GM21529 (cell line): Measurements from ENCODE around the gene CDKN2B-AS1.

Source experiments
- ATAC-seq: cut with Tn5 transposase; IDR thresholded peaks from one replicate; pipeline ENCODE4 v1.9.1; 2021; ENCODE audit not compliant: unreplicated experiment

The CDKN2B-AS1 gene

DNA sequence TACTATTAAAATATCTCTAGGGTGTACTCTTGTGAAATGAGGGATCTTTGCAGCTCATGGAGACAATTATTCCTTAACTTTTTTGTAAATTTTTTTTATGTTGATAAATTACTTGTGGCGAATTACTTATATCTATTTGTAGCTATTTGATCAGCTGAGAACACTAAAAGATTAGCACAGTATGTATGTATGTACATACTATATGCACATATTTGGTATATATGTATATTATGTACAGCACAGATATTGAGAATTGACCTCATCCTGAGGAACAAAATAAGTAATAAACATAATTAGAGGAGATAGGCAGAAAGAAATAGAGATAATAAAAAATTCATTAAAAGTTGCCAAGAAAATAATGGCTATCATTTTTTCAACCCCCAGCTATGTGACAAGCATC lies 12.2 kb upstream of the CDKN2B-AS1 start:
- no peak for ATAC-seq

DNA sequence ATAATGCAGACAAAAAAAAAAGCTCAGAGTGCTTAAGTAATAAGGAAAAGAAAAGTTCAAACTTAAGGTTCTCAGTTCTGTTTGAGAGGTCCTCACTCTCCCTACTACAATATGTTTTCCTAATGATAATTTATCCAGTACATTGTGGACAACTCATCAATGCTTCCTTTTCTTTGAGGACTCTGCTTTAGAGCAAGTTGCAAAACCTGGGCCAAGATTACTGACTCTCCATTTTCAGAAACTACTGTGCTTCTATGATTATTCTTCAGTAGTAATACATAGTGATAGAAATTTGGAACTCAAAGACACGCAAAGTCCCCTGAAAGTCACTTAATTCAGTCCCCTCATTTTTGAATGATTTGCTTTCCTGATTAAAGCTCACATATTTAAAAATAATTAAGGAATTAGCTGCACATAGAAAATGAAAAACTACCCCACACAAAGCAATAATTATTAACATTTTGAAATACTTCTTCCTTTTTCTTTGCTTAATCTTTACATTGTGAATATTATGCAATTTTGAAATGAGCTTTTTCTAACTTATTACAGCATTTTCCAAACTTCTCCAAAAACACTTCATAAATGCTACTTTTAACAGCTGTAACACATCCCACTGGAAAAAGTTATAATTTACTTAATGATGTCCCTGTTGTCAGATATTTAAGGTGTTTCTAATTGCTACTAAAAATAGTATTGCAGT lies 11.6 kb upstream of the CDKN2B-AS1 start:
- ATAC-seq, result no peak

DNA sequence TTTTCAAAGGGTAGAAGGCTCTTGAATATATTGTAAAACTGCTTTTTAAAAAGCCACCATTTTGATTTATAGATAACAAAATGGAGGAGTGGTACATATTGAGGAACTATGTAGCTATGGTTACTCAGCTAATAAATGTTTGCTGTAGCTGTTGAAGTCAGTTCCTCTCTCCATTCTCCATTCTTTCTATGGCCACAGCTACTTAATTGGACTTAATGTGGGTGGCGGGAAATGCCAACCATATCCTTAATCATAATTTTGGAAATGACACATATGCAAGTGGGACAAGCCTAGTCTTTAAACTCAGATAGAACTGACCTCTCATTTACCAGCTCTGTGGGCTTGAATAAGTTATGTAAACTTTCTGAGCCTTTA lies 11.0 kb upstream of the CDKN2B-AS1 start:
- ATAC-seq, result no peak

DNA sequence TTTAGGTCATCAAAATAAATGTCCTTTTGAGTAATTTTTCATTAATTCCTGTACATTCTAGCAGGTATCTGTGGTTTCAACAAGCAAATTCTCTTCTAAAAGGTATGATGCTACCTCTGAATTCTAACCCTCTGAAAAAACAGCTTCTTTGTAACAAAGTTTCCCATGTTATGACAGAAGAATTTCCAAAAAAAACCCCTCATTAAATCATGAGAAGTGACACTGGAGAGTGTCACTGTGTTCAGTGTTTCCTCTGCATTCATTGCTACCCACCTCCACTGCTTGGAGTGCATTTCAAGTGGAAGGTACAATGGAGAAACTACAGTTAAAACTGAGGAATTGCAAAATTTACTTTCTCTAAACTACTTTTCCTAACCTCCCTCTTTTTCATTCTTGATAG lies 10.5 kb upstream of the CDKN2B-AS1 start:
- ATAC-seq, result no peak

DNA sequence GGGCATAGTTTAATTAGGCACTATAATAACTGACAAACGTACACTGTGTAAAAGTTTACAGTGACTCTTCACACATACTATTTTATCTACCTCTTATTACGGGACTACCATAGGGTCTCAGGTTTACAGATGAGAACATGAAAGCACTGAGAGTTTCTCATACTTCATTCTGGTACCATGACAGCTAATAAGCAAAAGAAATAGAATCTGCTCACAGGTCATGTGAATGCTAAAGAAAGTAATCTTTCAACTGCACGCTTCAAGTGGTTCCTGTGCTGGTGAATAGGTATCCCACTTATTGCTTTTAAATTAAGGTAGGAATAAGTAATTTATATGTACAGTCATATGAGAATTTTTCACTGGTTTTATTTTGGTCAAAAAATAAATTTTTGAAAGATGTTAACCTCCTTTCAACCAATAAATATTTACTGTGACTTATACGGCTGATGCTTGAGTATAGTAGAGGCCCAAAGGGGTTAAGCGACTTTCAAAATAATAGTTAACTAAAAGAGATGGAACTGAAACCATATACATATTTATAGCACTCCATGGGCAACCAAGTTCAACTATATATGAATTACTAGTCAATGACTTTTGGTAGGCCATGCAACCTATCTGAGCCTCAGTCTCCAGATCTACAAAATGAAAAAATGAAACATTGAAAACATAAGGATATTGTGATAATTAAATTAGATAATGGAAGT lies 8.5 kb upstream of the CDKN2B-AS1 start:
- peak; percentile 37 for ATAC-seq

DNA sequence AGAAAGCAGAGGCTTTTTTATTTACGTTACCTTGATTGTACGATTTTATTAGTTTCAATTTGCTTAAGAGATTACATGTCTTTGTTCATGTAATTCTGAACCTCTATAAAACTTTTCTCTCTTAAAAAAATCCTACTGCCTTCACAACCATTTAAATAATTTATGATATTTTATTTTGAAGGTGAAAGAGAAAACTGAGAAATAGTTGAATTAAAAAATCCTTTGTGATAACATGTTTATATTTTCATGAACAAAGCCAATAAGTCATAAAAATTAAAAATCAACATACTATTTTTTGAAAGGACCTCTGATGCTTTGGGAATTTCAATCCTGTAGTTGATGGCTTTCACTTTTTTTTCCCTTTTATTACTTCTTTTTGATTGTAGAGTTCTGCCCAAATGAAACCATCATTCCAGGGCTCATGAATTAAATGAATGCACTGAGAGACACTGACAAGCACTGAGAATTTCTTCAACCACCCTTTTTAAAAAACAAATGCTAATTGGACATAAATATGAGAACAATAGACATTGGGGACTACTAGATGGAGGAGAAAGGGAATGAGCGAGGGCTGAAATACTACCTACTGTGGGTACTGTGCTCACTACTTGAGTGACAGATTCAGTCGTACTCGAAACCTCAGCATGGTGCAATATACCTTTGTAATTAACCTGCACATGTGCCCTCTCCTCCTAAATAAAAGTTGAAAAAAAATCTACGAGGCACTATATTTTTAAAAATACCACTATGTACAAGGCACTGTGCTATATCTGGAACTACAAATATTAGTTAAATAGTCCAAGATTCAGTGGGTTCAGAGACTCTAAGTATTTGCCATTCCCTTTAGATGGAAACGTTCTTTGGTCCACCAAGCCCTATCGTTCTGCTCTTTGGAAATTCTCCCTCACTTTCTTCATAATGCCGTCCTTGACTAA lies 6.3 kb upstream of the CDKN2B-AS1 start:
- ATAC-seq, result no peak

DNA sequence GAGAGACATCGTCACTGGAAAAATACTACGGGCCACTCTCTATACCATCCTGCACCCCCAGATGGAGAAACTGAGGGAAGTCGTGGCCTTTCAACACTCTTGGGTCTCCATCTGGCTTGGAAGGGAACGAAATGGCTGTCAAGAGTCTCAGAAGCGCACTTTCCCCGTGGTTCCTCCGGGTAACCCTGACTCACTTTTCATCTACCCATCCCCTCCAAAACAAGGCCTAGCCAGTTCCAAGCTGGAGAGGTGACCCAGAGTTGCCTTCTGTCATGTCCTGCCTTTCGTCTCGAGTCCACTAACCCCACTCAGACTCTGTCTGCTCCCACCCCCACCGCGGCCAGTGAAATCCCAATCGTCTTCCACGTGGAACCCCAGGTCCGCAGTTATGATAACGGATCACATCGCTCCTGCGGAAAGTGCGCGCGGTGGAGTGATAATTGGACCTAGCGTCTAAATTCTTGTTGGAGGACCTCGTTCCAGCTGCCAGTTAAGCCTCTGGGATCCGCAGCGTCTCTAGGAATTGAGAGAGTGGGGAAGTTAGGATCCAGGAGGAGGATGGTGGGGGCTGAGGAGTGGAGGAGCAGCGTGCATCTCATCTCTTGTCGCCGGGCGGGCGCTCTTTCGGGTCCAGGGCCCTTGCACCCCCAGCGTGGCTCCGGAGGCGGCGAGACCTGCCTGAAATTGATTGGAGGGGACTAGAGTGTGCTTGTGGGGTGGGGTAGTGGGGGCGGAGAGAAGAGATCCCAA lies 5.0 kb upstream of the CDKN2B-AS1 start:
- ATAC-seq, result no peak

DNA sequence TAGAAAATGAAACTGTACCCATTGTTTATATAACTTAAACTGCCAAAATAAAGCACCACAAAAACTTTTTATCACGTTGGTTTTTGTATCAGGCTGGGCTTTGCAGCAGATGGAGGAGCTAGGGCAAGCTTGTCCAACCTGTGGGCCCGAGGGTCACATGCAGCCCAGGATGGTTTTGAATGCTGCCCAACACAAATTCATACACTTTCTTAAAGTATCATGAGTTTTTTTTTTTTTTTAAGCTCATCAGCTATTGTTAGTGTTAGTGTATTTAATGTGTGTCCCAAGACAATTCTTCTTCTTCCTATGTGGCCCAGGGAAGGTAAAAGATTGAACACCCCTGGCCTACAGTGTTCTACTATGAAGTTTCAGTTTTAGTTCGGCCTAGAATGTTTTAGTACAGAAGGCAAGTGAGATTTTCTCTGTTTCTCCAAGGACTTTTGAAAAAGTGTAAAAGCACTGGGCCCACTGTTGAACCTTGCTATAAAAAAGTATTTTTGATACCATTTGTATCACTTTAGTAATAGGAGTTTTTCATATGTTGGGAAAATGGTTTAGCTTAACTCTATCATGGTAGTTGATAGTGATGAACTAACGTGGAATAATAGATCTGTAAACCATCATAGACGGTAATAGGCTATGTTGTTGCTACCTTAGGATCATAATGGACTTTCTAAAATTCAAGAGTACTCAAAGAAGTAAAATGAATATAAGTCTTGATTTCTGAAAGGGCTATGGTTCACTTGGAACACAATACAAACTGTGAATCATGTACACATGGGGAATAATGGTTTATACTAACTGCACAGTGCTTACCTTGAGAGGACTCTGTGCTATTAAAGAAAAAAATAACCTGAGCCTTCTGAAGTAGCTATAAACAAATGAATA lies 3.3 kb upstream of the CDKN2B-AS1 start:
- no peak for ATAC-seq

DNA sequence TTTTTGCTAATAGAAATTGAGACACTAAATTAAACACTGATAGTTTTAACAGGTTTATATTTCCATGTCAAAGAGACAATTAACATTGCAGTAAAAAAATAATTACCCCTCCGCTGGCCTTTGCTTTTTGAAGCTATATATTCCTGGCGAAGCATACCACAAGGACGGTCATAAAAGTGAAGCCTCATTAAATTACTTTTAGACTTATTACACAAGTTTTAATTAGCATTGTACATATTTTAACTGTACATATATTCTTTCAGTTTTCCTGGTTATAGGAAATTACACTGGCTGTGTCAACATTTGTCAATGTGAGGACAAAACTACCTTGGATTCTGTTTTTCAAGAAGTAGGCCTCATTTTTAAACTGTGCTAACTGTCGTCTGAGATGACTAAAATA lies 1.6 kb upstream of the CDKN2B-AS1 start:
- no peak for ATAC-seq

DNA sequence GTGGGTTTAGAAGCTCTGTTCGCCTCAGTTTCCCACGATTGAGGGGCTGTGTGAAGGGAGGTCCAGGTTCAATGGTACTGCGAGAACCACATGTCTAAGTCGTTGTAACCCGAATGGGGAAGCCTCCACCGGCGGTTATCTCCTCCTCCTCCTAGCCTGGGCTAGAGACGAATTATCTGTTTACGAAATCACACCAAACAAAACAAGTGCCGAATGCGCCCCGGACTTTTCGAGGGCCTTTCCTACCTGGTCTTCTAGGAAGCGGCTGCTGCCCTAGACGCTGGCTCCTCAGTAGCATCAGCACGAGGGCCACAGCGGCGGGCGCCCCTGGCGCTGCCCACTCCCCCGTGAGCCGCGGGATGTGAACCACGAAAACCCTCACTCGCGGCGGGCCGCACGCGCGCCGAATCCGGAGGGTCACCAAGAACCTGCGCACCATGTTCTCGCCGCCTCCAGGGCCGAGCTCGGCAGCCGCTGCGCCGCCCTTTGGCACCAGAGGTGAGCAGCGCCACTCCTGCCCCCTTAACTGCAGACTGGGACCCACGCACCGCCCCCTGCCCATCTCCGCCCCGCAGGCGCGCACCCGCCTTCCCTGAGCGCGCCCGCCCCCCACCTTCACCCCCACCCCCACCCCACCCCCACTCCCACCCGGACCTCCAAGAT lies 567 bp upstream of the CDKN2B-AS1 start, which contains the start of gene CDKN2A:
TSS of gene CDKN2A (minus strand) at position 500 of the 663 bp plus-strand sequence.
- ATAC-seq, result peak; percentile 40

DNA sequence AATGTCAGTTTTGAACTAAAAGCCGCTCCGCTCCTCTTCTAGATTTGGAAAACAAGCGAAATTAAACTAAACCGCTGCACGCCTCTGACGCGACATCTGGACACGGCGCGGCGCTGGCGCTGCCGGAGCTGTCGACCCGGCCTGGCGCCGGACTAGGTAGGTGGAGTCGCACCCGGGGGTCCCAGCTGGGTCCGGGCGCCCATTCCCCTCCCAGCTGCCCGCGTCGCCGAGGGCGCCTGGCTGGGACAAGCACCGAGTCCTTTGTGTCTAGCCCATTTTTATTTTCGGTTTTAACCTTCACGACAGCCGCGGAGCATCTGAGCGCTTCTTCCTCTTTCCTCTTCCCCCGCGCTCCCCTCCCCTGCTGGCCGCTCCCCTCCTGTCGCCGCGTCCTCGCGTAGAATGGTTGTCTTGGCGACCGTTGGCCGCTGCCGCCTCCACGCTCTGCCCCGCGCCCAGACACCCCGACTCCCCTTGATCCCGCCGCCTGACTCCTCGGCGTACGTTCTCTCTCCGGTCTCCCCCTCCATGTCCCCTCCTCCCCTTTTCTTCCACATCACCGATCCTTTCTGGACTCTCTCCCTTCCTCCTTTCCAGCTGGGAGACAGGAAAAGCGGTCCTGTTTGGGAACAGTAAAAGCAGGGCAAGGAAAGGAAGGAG lies 545 bp downstream of the CDKN2B-AS1 start:
- ATAC-seq, result peak; percentile 81

DNA sequence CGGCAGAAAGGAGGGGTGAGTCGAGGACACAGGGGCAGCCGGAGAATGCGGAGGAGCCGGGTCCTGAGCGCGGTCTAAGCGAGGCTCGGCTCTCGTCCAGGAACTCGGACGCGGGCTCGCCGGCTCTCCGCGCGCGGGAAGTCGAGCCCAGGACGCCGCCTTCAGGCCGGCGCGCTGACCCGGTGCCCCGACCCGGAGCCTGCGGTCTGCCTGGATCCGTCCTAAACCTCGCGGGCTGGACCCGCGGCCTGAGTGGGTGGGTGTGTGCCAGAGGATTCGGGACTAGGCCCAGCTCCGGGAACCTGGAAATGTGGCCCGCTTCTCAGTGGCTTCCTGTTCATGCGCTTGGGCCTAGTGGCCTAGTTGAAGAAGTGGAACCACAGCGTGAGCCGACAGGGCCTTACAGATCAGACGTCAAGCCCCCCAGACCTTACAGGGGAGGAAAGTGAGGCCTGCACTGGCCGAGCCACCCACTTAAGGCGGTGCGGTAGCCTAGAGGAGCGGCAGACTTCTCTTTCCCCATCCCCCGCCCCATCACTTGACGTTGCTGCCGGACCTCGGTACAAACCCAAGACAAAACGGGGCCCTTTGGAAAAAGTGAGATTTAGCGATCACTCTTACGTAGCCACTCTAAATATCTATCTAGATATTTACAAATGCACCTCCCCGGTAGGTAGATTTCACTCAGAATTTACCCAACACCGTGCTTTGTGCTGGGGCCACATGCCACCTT lies 1.2 kb downstream of the CDKN2B-AS1 start:
- peak; percentile 24 for ATAC-seq

DNA sequence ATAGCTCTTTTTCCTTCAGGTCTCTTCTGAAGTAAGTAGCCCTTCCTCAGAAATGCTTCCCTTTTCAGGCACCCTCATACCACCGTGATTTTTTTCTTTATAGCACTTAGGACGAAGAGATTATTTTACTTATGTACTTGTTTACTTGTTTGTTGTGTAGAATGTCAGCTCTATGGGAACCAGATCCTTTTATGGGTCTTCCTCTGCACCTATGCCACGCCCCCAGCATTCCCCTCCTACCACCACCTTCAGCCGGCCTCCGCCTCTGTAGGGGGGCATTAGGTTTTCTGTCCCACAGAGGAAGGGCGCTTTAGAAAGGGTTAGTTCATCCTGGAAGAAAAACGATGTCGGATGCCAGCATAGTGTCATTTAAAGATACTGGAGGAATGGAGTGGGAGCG lies 1.8 kb downstream of the CDKN2B-AS1 start:
- no peak for ATAC-seq

DNA sequence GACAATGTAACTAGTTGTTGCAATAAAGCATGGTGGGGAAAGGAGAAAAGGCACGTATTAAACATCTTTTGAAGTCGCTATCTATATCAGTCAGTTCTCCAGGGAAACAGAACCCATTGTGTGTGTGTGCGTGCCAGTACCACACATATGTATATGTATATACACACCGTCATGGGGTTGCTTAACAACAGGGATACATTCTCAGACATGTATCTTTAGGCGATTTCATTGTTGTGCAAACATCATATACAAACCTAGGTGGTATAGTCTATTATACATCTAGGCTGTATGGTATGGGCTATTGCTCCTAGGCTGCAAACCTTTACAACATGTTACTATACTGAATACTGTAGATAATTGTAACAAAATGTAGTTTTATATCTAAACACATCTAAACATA lies 2.3 kb downstream of the CDKN2B-AS1 start:
- no peak for ATAC-seq

DNA sequence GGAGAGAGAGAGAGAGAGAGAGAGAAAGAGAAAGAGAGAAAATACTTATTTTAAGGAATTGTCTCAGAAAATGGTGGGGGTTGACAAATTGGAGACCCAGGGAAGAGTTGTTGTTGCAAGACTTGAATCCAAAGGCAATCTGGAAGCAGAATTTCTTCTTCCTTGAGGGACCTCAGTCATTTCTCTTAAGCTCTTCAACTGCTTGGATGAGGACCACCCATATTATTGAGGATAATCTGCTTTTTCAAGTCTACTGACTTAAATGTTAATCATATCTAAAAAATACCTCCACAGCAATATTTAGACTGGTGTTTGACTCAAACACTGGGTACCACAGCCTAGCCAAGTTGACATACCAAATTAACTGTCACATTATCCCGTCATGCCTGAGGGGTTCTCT lies 2.9 kb downstream of the CDKN2B-AS1 start:
- no peak for ATAC-seq

DNA sequence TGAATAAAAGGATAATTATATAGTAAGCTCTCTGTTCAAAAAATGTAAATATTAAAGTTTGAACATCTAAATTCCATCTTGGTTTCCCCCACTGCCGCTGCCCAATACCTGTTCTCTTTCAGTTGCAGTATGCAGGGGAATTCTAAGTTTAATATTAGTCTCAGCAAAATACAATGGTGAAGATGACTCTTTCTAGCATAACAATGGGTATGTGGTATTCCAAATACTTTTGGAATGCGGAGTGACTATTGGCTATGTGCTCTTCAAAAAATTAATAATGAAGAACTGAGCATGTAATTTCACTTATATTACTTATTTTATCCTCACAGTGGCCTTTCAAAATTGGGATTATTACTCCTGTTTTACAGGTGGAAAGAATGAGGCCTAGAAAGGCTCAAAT lies 3.4 kb downstream of the CDKN2B-AS1 start:
- no peak for ATAC-seq

DNA sequence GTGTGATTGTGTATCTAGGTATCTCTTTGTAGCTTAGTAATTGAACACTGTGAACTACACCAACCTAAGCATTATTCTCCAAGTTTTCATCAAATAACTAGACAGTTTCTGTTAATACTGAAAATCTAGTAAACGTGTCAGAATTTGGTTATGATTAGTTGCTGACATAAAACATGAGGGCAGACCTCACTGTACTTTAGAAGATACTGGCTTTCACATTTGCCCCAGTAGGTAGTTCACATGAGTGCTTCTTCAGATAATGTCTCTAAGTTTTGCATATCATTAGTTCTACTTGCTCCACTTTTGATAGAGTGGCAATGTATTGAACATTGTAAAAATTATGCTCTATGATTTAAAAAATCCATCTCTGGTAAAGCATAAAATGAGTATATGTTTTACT lies 7.4 kb downstream of the CDKN2B-AS1 start:
- ATAC-seq, result no peak

DNA sequence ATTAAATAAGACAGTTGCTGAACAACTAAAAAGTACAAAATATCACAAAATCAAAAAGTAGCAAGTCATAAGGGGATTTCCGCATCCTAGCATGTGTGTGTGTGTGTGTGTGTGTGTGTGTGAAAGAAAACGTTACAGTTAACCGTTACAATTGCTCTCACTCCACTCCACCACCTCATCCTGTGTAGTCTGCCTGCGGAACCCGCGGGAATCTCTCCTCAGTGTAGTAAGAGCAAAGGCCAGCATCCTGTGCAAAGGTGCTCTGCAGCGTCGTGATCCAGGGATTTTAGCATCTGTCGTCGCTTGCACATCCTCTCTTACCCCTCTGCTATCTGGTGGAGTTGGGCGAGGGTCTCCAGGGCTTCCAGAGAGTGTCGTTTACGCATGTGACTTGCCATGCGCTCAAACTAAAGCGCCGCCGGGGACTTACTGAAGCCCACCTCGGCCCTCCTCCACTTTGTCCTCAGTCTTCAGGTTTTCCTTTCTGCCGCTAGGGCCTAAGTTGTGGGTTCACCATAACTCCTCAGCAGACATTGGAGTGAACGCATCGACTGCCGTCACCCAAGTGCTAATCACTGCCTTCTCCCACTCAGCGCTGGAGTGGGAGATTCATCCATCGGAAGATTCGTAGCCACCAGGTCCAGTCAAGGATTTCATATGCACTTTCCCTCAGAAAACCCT lies 10.6 kb downstream of the CDKN2B-AS1 start:
- ATAC-seq, result no peak
